ENCODE measurements around the gene MUC2. TPM values are rescaled to one million over a fixed set of nuclear protein-coding genes. Genes with fewer than 3 reads are reported as not detected.
A peak's percentile ranks its signal among the peaks of the same experiment; 100 is the strongest.

Gene MUC2
- total RNA-seq, 1 donor from 2014 or later = not detected

DNA sequence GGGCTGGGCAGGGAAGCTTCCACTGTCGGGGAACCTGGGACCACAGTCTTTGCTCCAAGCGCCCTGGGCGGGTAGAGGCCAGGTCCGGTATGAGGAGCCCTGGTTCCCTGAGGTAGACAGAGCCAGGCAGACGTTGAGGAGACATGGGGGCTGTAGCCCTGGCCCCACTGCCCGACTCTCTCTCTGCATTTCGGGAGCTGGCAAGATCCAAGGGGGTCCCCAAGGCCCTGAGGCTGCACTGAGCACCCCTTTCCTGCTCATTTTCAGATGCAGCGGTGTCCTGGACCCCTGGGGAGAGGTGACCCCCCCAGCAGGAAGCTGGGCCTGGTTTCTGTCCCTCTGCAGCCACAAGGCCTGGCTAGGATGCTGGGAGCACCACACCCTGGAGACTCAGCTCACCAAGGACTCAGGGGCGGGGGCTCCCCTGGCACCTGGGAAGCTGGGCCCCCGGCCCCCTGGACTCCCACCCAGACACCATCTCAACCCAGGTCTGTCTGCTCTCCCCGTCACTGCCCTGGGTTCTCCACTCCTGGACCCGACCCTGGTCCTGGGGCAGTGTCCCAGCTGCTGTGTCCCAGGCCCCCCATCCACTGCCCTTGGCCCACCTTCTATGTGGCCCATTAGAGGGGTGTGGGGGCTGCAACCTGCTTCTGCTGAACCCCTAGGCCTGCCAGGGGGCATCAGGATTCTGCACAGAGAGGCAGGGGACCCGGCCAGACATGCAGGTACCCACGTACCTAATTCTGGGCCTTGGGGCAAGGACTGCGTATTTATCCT lies 23.1 kb upstream of the MUC2 start:
- peak; percentile 51 for DNase-seq
- peaks cover 15% of the 10 kb centered on the region for H3K27me3 ChIP-seq
- TF ChIP-seq, protein P1, sequence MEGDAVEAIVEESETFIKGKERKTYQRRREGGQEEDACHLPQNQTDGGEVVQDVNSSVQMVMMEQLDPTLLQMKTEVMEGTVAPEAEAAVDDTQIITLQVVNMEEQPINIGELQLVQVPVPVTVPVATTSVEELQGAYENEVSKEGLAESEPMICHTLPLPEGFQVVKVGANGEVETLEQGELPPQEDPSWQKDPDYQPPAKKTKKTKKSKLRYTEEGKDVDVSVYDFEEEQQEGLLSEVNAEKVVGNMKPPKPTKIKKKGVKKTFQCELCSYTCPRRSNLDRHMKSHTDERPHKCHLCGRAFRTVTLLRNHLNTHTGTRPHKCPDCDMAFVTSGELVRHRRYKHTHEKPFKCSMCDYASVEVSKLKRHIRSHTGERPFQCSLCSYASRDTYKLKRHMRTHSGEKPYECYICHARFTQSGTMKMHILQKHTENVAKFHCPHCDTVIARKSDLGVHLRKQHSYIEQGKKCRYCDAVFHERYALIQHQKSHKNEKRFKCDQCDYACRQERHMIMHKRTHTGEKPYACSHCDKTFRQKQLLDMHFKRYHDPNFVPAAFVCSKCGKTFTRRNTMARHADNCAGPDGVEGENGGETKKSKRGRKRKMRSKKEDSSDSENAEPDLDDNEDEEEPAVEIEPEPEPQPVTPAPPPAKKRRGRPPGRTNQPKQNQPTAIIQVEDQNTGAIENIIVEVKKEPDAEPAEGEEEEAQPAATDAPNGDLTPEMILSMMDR (IDR thresholded peaks at IDR 0.05) = no peak
- H3K4me3 ChIP-seq = no peak overlapping the region
- peaks cover 7% of the 10 kb centered on the region for H3K4me1 ChIP-seq
- no peaks in the 10 kb centered on the region for H3K9me3 ChIP-seq
- intact Hi-C loops (cut with DNase I) = no loop called here
- H3K27ac ChIP-seq = no peak overlapping the region
- no peak for ATAC-seq
- H3K36me3 ChIP-seq = no peaks in the 10 kb centered on the region

DNA sequence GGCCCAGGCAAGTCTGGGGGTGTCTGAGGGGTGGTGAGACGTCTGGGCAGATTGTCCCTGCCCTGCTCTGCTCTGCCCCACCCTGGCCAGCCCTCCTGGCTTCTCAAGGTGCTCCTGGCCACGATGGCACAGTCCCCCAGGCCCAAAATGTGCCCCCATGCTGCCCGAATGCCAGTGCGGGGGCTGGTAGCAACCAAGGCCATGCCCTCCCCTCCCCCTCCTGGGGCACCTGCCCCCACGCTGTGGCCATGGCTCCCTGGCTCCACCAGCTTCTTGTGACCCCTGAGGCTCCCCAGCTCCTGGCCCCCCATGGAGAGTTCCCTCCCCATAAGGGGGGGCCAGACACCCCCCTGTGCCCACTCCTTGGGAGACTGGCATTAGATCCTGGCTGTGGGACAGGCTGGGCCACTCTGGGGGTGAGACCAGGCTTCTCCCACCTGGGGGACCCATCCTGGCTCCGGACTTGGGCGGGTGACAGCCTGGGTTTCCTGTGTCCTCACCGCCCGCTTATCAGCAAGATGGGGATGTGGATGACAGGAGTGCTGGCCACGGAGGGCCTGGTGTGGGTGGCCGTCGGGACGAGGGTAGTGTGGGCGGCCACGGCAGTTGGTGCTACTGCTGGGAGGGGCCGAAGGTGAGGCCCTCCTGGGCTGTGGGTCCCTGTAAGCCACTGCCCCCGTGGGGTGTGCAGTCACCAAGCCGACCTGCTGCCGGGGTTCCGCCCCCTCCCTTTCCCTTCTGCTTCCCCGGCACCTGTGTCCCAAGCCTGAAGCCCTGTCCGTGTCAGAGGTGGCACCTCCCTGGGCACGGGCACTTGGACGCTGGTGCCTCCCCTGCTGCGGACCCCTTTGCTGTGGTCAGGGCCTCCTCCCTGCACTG lies 22.3 kb upstream of the MUC2 start:
- H3K27ac ChIP-seq = no peak overlapping the region
- ATAC-seq (no peak), DNase-seq (peak; percentile 60)
- no peak overlapping the region for H3K4me3 ChIP-seq
- no peaks in the 10 kb centered on the region for H3K9me3 ChIP-seq
- TF ChIP-seq, protein P1 (IDR thresholded peaks at IDR 0.05) = no peak
- intact Hi-C loops (cut with DNase I) = no loop called here
- H3K27me3 ChIP-seq = peaks cover 15% of the 10 kb centered on the region
- no peaks in the 10 kb centered on the region for H3K36me3 ChIP-seq
- peaks cover 7% of the 10 kb centered on the region for H3K4me1 ChIP-seq

DNA sequence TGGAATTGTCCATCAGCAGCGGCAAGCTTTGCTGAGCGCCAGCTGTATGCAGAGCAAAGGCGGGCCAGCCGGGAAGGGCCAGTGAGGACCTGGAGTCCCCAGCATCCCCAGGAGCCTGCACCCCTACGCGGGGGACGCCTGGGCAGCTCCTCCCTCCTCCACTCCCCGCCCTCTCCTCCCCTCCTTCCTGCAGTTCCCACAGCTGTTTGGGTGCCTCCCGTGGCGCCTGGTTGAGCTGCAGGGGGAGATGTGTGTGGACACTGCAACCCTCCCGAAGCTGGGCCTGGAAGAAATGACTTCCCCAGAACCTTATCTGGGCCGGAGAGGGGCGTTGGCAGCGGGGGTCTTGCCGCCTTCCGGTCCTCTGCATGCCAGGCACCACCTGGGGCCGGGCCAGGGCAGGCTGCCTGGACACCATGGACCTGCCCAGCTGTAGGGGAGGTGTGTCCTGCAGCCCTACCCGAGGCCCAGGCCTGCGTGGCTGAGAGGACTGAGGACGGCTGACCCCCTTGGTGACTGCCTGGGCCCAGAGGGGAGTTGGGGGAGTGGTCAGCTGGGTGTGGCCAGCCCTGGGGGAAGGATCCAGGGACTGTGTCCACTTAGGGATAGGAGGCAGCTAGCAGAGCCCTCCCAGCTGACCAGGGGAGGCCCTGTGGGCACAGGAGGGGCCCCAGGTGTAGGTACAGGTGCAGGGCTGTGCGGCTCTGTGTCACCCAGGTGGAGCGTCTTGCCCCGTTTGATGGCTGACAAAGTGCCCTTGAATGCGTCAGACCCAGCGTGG lies 21.4 kb upstream of the MUC2 start:
- peaks cover 15% of the 10 kb centered on the region for H3K27me3 ChIP-seq
- H3K9me3 ChIP-seq = no peaks in the 10 kb centered on the region
- intact Hi-C loops (cut with DNase I) = no loop called here
- DNase-seq = peak; percentile 57
- TF ChIP-seq, protein P1 (IDR thresholded peaks at IDR 0.05) = no peak
- H3K27ac ChIP-seq = no peak overlapping the region
- H3K4me1 ChIP-seq = peaks cover 7% of the 10 kb centered on the region
- H3K4me3 ChIP-seq = no peak overlapping the region
- H3K36me3 ChIP-seq = no peaks in the 10 kb centered on the region
- no peak for ATAC-seq

- no peak for ATAC-seq
- no peaks in the 10 kb centered on the region for H3K36me3 ChIP-seq
- DNase-seq = peak; percentile 64
- no peak overlapping the region for H3K4me3 ChIP-seq
- TF ChIP-seq, protein P1 (IDR thresholded peaks at IDR 0.05) = no peak
- H3K27ac ChIP-seq = no peak overlapping the region
- H3K4me1 ChIP-seq = peaks cover 7% of the 10 kb centered on the region
- intact Hi-C loops (cut with DNase I) = no loop called here
- H3K27me3 ChIP-seq = peaks cover 15% of the 10 kb centered on the region
- H3K9me3 ChIP-seq = no peaks in the 10 kb centered on the region
Measured at GRCh38 chr11:1054143-1055108, 20.2 kb upstream of the MUC2 start.
